ENCODE measurements around the gene SCNN1A. TPM values are rescaled to one million over a fixed set of nuclear protein-coding genes. Genes with fewer than 3 reads are reported as not detected.

Gene SCNN1A
- total and polyA plus RNA-seq, 2 donors: 0.61 to 28.9 TPM

DNA sequence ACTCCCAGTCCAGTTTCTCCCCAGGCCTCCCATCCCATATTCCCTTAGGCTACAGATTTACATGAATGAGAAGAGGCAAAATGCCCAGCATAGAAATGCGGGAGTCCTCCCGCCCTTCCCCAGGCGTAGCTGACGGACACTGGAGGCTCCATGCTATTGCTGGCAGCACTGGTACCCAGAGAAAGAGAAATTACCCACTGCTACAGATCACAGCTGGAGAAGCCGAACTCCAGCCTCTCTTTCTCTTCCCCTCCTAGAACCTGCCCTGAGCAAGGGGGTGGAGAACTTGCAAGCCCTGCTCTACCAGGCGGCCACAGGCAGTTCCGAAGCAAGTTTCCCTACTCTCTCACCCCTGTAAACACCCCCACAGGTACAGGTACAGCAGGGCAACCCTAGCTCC is 12.2 kb upstream of the SCNN1A start:
- no peaks in the 10 kb centered on the region for H3K9me3 ChIP-seq (ENCODE audit: control insufficient read depth in 2 of 2, insufficient read depth in 1 of 2, low read length in 1 of 2)
- H3K27ac ChIP-seq (ENCODE audit: low read depth in 1 of 2, low read length in 1 of 2): no peak overlapping the region
- peaks cover 0 to 8% of the 10 kb centered on the region in 2 donors for H3K4me1 ChIP-seq (ENCODE audit: control insufficient read depth in 2 of 2, insufficient read depth in 2 of 2, low read length in 2 of 2)
- peaks cover 4 to 27% of the 10 kb centered on the region in 2 donors for H3K27me3 ChIP-seq (ENCODE audit: control insufficient read depth in 2 of 2, insufficient read depth in 1 of 2, low read length in 1 of 2)
- no peak for DNase-seq (ENCODE audit: low read depth in 6 of 9, low spot score in 9 of 9)
- no peak overlapping the region for H3K4me3 ChIP-seq (ENCODE audit: low read length in 2 of 2)
- 96% methylated on average over 7 of the region's 7 CpGs for WGBS
- H3K36me3 ChIP-seq (ENCODE audit: control insufficient read depth in 2 of 2, insufficient read depth in 2 of 2, low read length in 1 of 2): no peaks in the 10 kb centered on the region

DNA sequence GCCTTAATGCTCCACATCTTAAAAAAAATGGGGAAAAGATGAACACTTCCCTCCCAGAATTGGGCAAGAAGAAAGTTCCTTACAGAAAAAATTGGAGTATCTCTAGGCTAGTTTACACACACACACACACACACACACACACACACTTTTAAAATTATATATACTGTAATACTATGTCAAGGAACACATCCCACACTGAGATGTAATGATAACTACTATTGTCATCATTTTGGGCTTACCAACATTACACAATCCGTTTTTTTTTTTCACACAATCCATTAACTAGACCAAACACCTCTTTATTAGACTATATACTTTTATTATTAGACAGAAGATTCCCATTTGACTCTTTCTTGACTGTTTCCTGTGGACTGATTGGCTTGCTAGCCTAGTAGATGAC is 11.1 kb upstream of the SCNN1A start:
- no peak for DNase-seq (ENCODE audit: low read depth in 6 of 9, low spot score in 9 of 9)
- Histone ChIP-seq H3K4me1 (ENCODE audit: control insufficient read depth in 2 of 2, insufficient read depth in 2 of 2, low read length in 2 of 2) (peaks cover 0 to 8% of the 10 kb centered on the region in 2 donors), H3K4me3 (ENCODE audit: low read length in 2 of 2) (no peak overlapping the region), H3K27ac (ENCODE audit: low read depth in 1 of 2, low read length in 1 of 2) (no peak overlapping the region), H3K9me3 (ENCODE audit: control insufficient read depth in 2 of 2, insufficient read depth in 1 of 2, low read length in 1 of 2) (no peaks in the 10 kb centered on the region), H3K27me3 (ENCODE audit: control insufficient read depth in 2 of 2, insufficient read depth in 1 of 2, low read length in 1 of 2) (peaks cover 4 to 31% of the 10 kb centered on the region in 2 donors), H3K36me3 (ENCODE audit: control insufficient read depth in 2 of 2, insufficient read depth in 2 of 2, low read length in 1 of 2) (no peaks in the 10 kb centered on the region)
- 88% methylated on average over 1 of the region's 1 CpG for WGBS

GRCh38 chr12:6386038-6386437 is 10.7 kb upstream of the SCNN1A start:
- H3K4me1 ChIP-seq (ENCODE audit: control insufficient read depth in 2 of 2, insufficient read depth in 2 of 2, low read length in 2 of 2): peaks cover 0 to 8% of the 10 kb centered on the region in 2 donors
- no peaks in the 10 kb centered on the region for H3K36me3 ChIP-seq (ENCODE audit: control insufficient read depth in 2 of 2, insufficient read depth in 2 of 2, low read length in 1 of 2)
- no peak overlapping the region for H3K4me3 ChIP-seq (ENCODE audit: low read length in 2 of 2)
- no peak for DNase-seq (ENCODE audit: low read depth in 6 of 9, low spot score in 9 of 9)
- WGBS: 88% methylated on average over 11 of the region's 11 CpGs
- peaks cover 4 to 33% of the 10 kb centered on the region in 2 donors for H3K27me3 ChIP-seq (ENCODE audit: control insufficient read depth in 2 of 2, insufficient read depth in 1 of 2, low read length in 1 of 2)
- H3K27ac ChIP-seq (ENCODE audit: low read depth in 1 of 2, low read length in 1 of 2): no peak overlapping the region
- H3K9me3 ChIP-seq (ENCODE audit: control insufficient read depth in 2 of 2, insufficient read depth in 1 of 2, low read length in 1 of 2): no peaks in the 10 kb centered on the region

DNA sequence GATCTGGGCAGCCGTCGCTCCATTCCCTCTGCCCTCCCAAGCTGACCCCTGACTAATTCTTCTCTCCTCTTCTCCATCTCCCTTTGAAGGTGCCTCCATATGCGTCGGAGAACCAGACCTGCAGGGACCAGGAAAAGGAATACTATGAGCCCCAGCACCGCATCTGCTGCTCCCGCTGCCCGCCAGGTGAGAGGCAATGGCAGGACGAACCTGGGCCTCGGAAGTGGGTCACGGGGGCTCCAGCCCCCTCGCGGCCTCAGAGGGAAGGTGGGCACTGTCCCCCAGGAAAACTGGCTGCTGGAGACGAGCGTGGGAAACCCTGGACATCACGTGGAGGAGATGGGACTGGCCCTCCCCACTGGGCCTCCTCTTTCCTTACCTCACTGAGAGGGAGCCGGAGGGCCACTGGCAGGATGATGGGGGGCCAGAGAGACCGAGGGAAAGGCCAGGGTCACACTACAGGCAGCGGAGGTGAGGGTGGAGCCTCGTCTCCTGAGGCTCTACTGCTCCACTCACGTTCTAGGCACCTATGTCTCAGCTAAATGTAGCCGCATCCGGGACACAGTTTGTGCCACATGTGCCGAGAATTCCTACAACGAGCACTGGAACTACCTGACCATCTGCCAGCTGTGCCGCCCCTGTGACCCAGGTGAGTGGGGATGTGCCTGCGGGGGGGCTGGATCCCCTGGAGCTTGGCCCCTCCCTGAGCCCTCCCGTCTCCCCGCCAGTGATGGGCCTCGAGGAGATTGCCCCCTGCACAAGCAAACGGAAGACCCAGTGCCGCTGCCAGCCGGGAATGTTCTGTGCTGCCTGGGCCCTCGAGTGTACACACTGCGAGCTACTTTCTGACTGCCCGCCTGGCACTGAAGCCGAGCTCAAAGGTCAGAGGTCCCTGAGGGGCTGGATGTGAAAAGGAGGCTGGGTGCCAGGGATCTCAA is 9.4 kb upstream of the SCNN1A start:
- Histone ChIP-seq H3K4me1 (ENCODE audit: control insufficient read depth in 2 of 2, insufficient read depth in 2 of 2, low read length in 2 of 2) (peaks cover 0 to 8% of the 10 kb centered on the region in 2 donors), H3K4me3 (ENCODE audit: low read length in 2 of 2) (peak overlapping the region; percentile 30 to 37), H3K27ac (ENCODE audit: low read depth in 1 of 2, low read length in 1 of 2) (peak overlapping the region in 1 of 2 donors; percentile 56), H3K9me3 (ENCODE audit: control insufficient read depth in 2 of 2, insufficient read depth in 1 of 2, low read length in 1 of 2) (no peaks in the 10 kb centered on the region), H3K27me3 (ENCODE audit: control insufficient read depth in 2 of 2, insufficient read depth in 1 of 2, low read length in 1 of 2) (peaks cover 4 to 33% of the 10 kb centered on the region in 2 donors), H3K36me3 (ENCODE audit: control insufficient read depth in 2 of 2, insufficient read depth in 2 of 2, low read length in 1 of 2) (no peaks in the 10 kb centered on the region)
- no peak for DNase-seq (ENCODE audit: low read depth in 6 of 9, low spot score in 9 of 9)
- WGBS: 90% methylated on average over 36 of the region's 36 CpGs

DNA sequence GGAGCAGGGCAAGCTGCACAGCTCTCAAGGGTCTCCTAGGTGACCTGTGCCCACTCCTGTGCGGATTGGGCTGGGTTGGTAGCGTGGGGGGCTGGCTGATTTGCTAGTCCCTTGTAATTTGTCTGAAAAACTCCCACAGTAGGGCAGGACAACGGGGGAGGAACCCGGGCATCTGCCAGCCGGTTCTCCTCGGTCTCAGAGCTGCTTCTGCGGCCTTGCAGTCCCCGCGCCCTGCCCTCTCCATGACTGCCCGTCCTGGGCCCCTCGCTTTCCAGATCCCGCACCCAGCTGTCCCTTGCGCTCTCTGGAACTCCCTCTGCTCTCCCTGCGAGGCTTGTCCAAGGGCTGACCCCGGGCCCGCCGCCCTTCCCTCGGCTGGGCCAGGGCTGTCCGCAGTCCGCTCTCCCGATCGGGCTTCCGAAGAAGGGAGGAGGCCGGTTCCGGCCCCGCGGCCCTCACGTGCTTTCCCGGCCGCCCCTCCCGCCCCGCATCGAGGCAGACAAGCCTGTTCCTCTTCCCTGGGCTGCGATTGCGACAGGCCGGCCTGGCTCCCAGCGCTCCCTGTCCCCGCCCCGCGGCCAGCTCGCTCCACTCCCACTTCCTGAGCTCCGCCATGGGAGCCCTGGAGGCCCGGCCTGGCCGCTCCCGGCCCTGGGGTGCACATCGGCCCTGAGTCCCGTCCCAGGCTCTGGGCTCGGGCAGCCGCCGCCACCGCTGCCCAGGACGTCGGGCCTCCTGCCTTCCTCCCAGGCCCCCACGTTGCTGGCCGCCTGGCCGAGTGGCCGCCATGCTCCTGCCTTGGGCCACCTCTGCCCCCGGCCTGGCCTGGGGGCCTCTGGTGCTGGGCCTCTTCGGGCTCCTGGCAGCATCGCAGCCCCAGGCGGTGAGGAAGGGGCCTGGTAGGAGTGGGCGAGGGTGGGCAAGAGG is 8.5 kb upstream of the SCNN1A start, which contains the start of gene LTBR:
LTBR (plus strand) TSS at position 591 of the 927 bp plus-strand sequence; CDS start at position 788, 197 bp downstream.
- Histone ChIP-seq H3K27ac (ENCODE audit: low read depth in 1 of 2, low read length in 1 of 2) (peak within 1 kb of the TSS; percentile 32 to 84), H3K27me3 (ENCODE audit: control insufficient read depth in 2 of 2, insufficient read depth in 1 of 2, low read length in 1 of 2) (peaks cover 4 to 33% of the 10 kb centered on the region in 2 donors), H3K36me3 (ENCODE audit: control insufficient read depth in 2 of 2, insufficient read depth in 2 of 2, low read length in 1 of 2) (no peaks in the 10 kb centered on the region), H3K4me1 (ENCODE audit: control insufficient read depth in 2 of 2, insufficient read depth in 2 of 2, low read length in 2 of 2) (peaks cover 0 to 8% of the 10 kb centered on the region in 2 donors), H3K9me3 (ENCODE audit: control insufficient read depth in 2 of 2, insufficient read depth in 1 of 2, low read length in 1 of 2) (no peaks in the 10 kb centered on the region), H3K4me3 (ENCODE audit: low read length in 2 of 2) (peak within 1 kb of the TSS; percentile 30 to 37)
- peak in 1 of 9 donors; percentile 40 for DNase-seq (ENCODE audit: low read depth in 6 of 9, low spot score in 9 of 9)
- 13% methylated on average over 62 of the region's 62 CpGs for WGBS

DNA sequence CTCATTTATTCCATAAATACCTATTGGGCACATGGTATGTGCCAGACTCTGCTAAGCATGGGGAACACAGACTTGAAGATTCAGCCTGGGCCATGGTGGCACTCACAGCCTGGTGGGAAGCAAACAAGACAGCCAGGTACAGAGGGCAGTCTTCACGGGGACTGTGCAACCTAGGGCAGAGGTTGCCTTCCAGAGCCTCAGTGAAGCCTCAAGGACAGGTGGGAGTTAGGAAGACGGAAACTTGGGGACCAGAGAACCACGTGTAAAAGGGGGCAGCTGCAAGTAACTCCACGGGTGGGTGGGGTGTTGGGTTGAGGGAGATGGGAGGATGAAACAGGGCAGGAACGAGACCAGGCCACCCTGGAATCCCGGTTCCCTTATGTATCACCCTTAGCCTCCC is 7.6 kb upstream of the SCNN1A start:
- peak overlapping the region in 1 of 2 donors; percentile 84 for H3K27ac ChIP-seq (ENCODE audit: low read depth in 1 of 2, low read length in 1 of 2)
- no peak for DNase-seq (ENCODE audit: low read depth in 6 of 9, low spot score in 9 of 9)
- peaks cover 4 to 33% of the 10 kb centered on the region in 2 donors for H3K27me3 ChIP-seq (ENCODE audit: control insufficient read depth in 2 of 2, insufficient read depth in 1 of 2, low read length in 1 of 2)
- H3K4me1 ChIP-seq (ENCODE audit: control insufficient read depth in 2 of 2, insufficient read depth in 2 of 2, low read length in 2 of 2): peaks cover 0 to 8% of the 10 kb centered on the region in 2 donors
- WGBS: 90% methylated on average over 6 of the region's 6 CpGs
- no peak overlapping the region for H3K4me3 ChIP-seq (ENCODE audit: low read length in 2 of 2)
- H3K9me3 ChIP-seq (ENCODE audit: control insufficient read depth in 2 of 2, insufficient read depth in 1 of 2, low read length in 1 of 2): no peaks in the 10 kb centered on the region
- H3K36me3 ChIP-seq (ENCODE audit: control insufficient read depth in 2 of 2, insufficient read depth in 2 of 2, low read length in 1 of 2): no peaks in the 10 kb centered on the region

GRCh38 chr12:6382371-6382770 is 7.0 kb upstream of the SCNN1A start:
- 98% methylated on average over 7 of the region's 7 CpGs for whole genome bisulfite sequencing
- DNase-seq (ENCODE audit: low read depth in 6 of 9, low spot score in 9 of 9): no peak
- no peaks in the 10 kb centered on the region for H3K36me3 ChIP-seq (ENCODE audit: control insufficient read depth in 2 of 2, insufficient read depth in 2 of 2, low read length in 1 of 2)
- H3K27me3 ChIP-seq (ENCODE audit: control insufficient read depth in 2 of 2, insufficient read depth in 1 of 2, low read length in 1 of 2): peaks cover 4 to 33% of the 10 kb centered on the region in 2 donors
- no peak overlapping the region for H3K4me3 ChIP-seq (ENCODE audit: low read length in 2 of 2)
- H3K4me1 ChIP-seq (ENCODE audit: control insufficient read depth in 2 of 2, insufficient read depth in 2 of 2, low read length in 2 of 2): peaks cover 3 to 12% of the 10 kb centered on the region in 2 donors
- H3K9me3 ChIP-seq (ENCODE audit: control insufficient read depth in 2 of 2, insufficient read depth in 1 of 2, low read length in 1 of 2): no peaks in the 10 kb centered on the region
- no peak overlapping the region for H3K27ac ChIP-seq (ENCODE audit: low read depth in 1 of 2, low read length in 1 of 2)

DNA sequence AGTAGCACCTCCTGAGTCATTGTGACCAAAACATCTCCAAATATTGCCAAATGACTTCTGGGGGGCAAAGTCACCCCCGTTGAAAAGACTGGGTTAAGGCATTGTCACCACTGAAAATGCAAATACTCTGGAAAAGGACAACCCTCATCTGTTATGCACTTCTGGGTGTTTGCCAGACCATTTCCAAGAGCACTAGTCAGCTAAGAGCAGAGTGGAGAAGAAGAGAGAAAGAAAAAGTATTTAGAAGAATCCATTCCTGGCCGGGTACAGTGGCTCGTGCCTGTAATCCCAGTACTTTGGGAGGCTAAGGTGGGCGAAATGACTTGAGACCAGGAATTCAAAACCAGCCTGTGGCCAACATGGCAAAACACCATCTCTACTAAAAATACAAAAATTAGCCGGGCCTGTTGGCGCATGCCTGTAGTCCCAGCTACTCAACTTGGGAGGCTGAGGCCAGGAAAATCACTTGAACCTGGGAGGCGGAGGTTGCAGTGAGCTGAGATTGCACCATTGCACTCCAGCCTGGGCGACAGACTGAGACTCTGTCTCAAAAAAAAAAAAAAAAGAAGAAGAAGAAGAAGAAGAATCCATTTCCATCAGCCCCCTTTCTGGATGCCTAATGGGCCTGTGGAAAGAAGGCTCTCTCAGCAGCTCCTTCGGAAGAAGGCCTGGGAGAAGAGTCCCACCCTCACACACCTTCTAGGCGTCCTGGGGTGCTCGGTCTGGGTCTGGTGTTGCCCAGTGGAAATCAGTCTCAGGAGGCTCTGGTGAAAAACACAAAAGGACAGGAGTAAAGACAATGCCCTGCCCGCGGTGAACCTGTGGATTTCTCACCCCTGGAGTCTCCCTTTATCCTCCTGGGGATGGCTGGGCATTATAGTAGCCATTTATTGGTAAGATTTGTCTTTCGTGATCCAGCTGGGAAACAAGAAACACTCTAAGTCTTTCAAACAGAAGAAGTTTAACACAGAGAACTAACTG is 5.1 kb upstream of the SCNN1A start:
- Histone ChIP-seq H3K4me1 (ENCODE audit: control insufficient read depth in 2 of 2, insufficient read depth in 2 of 2, low read length in 2 of 2) (peaks cover 17 to 31% of the 10 kb centered on the region in 2 donors), H3K27me3 (ENCODE audit: control insufficient read depth in 2 of 2, insufficient read depth in 1 of 2, low read length in 1 of 2) (peaks cover 4 to 39% of the 10 kb centered on the region in 2 donors), H3K36me3 (ENCODE audit: control insufficient read depth in 2 of 2, insufficient read depth in 2 of 2, low read length in 1 of 2) (no peaks in the 10 kb centered on the region), H3K4me3 (ENCODE audit: low read length in 2 of 2) (no peak overlapping the region), H3K27ac (ENCODE audit: low read depth in 1 of 2, low read length in 1 of 2) (peak overlapping the region in 1 of 2 donors; percentile 18), H3K9me3 (ENCODE audit: control insufficient read depth in 2 of 2, insufficient read depth in 1 of 2, low read length in 1 of 2) (no peaks in the 10 kb centered on the region)
- no peak for DNase-seq (ENCODE audit: low read depth in 6 of 9, low spot score in 9 of 9)
- 97% methylated on average over 14 of the region's 14 CpGs for WGBS
